Fibroblast of peridontal ligament (primary cell): ENCODE data around the gene KSR2.

Experiments
- DNase-seq: peaks from one replicate; pipeline ENCODE4 v3.0.0-alpha.2; 2010; ENCODE audit errors: extremely low read depth

KSR2 gene

GRCh38 chr12:117528538-117528937, 440.3 kb downstream of the KSR2 start:
- no peak for DNase-seq

DNA sequence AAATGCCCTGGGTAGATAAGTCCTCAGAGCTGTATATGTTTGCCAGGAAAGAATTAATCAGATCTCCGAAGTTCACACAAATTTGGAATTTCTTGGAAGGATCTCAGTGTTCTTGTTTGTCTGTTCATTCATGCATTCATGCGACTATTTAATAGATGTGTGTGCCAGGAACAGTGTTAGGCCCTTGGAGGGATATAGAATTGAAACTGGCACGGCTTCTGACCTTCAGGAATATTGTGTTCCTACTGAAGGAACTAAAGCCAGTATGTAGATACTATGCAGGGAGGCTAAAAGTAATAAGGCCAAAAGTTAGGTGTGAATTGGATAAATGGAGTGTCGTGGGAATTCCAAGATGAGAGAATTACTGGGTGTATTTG, 441.3 kb downstream of the KSR2 start:
- no peak for DNase-seq

GRCh38 chr12:117526757-117527478, 441.9 kb downstream of the KSR2 start:
- no peak for DNase-seq

GRCh38 chr12:117525766-117526165, 443.0 kb downstream of the KSR2 start:
- DNase-seq: no peak

GRCh38 chr12:117524806-117525205, 444.0 kb downstream of the KSR2 start:
- no peak for DNase-seq

DNA sequence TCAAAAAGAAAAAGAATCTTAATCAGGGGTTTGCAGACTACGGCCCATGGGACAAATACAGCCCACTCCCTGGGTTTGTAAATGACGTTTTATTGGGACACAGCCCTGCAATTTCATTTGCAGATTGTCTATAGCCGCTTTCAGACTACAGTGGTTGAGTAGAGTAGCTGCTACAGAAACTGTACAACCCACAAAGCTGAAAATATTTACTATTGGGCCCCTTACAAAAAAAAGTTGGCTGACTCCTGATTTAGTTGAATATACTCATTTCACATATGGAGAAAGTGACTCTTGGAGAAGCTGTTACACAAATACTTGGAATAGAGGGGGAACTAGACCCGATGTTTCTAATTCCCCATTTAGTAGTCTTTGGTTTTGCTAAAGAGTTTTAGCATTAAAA, 444.8 kb downstream of the KSR2 start:
- DNase-seq: no peak

GRCh38 chr12:117522559-117522958, 446.2 kb downstream of the KSR2 start:
- no peak for DNase-seq

GRCh38 chr12:117521867-117522266, 446.9 kb downstream of the KSR2 start:
- no peak for DNase-seq

- DNase-seq: no peak
Measured at GRCh38 chr12:117521346-117521745, 447.4 kb downstream of the KSR2 start.

DNA sequence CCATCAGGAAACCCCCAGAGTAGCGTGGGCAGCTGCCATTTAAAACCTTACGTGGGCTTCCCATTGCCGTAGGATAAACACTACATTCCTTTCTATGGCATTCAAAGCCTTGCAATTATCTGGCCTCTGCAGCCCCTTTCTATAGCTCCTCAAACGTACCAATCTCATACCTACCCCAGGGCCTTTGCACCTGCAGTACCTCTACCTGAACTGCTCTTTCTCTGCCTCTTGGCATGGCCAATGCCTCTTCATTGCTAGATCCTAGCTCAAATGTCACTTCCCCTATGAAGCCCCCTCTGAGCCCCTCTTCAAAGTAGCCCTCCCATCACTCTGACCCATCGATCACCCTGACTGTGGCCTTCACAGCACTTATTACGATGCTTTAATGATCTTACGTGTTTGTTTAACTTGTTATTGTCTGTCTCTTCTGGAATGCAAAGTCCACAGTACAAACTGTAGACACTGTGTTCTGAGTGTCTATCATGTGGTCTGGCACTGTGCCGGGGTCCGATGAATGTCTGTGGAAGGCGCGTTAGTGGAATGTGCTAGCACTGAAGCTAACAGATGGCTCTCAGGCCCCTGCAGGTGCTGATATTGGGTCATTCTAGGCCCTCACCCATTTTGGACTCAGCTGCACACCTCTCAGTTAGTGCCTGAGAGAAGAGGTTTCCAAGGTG, 450.1 kb downstream of the KSR2 start:
- DNase-seq: no peak

GRCh38 chr12:117517219-117517739, 451.5 kb downstream of the KSR2 start:
- DNase-seq: no peak

DNA sequence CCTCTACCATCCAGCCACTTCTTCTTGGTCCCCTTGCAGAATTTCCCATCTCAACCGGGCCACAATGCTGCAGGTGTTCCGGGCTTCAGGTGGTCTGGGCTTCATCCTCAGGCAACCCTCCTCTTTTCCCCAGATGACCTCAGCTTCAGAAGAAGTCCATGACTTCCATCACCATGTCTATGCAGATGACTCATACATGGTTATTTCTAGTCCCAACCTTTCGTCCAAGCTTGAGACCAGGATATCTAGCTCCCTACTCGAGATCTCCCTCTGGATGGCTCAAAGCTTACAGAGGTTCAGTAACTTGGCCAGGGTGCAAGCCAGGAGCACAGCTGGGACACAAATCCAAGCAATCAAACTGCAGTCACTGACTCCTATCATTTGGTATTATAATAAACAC, 452.8 kb downstream of the KSR2 start:
- DNase-seq: no peak

DNA sequence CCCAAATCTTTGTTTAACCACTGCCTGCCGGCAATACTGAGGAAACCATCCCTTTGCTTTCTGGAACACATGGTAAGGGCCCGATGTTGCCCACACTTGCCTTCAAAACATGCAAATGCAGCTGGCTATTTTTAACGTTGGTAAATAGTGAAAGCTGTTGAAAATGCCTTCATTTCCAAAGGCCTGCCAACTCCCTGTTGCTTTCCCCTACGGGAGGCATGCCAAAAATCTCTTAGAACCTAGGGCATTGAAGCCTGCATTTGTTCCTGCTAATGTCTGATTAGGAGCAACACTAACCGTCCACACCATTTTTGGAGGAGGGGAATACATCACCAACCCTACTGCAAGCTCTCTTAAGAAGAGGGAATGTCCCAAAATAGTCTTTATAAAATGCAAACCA, 454.8 kb downstream of the KSR2 start:
- DNase-seq: no peak

- DNase-seq: no peak
Measured at GRCh38 chr12:117513353-117513752, 455.4 kb downstream of the KSR2 start.

GRCh38 chr12:117508468-117508867, 460.3 kb downstream of the KSR2 start:
- DNase-seq: no peak

DNA sequence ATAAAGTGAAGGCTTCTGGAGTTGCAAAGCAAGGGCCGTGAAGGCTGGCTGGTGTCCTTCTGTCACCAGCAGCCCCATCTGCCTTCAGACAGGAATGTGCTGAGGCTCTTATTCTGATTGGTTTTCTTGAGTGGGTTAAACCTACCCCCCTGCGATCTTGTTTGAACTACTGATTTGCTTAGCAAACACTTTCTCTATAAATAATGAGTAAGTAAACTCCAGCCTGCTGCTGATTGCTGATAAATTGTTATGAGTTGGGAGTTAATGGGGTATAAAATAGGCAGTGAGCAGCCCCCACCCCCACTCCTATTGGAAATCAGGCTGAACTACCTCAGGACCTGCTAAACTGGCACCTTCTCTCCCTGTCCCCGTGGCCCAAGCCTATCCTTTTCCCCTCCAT, 461.2 kb downstream of the KSR2 start:
- no peak for DNase-seq

DNA sequence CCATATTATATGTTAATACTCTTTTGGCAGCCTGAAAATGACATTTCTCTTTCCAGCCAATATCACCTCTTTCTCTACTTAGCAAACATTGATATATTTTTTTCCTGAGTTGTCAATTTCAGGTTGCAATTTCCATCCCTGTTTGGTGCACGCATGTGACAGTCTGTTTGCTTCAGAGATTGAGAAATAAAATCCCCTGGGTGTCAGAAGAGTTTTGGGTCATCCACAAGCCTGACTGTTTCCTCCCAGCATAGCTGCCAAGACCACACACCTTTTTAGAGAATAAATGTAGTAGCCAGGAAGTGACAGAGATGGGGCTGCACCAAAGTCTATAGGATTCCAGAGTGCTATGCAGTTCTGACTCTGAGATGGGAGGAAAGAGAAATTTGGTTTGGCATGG, 462.5 kb downstream of the KSR2 start:
- DNase-seq: no peak

DNA sequence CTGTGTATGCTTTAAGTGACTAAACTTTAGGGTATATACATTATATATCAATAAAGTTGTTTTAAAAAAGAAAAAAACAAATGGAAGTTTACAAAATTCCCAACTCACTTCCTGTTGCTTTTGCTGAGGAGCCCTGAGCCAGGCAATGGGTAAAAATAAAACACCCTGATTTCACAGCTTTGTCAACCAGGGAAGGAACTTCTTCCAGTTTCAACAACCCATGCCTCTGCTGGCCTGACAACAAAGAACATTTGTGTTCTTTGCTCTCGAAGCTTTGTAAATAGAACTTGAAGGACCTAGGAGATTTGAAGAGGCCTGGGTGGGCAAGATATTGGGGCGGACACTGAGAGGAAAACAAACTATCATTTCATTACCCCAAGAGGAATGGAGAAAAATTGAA, 466.2 kb downstream of the KSR2 start:
- DNase-seq: no peak

DNA sequence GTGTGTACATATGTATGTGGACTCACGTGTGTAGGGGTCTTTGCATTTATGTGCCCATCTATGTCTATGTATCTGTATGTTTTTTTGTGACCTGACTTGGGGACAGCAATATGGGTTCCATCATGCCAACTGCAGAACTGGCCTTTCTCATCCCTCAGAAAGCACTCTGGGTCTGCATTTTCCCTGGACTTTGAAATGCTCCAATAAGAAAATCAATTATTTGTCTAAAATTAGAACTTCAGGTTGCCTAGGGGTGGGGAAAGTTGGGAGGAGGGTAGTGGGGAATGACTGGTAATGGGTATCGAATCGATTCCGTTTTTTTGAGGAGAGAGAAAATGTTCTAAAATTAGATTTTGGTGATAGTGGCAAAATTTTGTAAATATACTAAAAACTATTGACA, 466.6 kb downstream of the KSR2 start:
- DNase-seq: no peak

- no peak for DNase-seq
Measured at GRCh38 chr12:117501076-117501869, 467.5 kb downstream of the KSR2 start.

DNA sequence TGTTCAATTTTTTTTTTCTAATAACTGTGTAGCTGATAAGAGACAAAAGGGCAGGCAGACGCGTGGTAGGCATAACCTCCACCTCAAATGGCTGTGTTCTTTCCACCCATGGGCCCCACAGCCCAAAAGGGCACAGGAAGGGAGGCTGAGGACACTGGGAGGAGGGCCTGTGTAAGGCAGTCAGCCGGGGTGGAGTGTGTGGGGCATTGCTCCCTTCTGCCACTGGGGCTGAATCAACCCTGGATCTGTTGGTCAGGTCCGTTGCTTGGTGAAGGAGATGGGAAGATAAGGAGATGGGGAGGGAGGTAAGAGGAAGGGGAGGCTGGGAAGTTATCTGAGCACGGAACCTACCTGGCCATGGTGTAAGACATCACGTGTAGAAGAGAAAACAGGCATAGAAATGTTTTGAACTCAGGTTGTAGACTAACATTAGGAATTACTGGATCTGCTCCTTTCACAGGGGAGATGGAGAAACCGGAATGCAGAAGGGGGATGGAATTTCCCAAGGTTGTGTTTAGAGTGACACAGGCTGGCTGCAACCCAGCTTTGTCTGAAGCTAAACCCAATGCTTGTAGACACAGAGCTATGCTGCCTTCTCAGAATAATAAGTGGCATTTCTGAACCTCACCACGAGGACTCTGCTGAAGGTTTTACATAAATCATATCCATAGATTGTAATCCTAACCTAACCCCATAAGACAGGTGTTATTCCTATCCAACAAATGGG, 468.9 kb downstream of the KSR2 start:
- no peak for DNase-seq

- DNase-seq: no peak
Measured at GRCh38 chr12:117498880-117499279, 469.9 kb downstream of the KSR2 start.
